ENCODE measurements around the gene FYN.

Gene FYN

DNA sequence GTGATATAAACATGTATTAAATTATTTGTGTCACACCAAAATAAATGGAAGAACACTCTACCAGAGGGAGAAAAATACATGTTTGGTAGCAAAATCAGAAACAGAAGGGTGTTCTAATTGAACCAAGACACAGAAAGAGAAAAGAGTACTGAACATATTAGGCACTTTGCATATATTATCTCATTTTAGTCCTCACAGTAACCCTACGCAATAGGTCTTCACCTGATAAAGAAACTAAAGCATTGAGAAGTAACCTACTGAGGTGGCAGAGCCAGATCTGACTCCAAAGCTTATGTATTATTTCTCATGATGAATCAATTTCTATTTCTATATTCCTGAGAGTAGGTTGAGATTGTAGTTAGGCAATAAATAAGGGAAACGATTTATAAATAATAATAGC, 77.7 kb downstream of the FYN start:
- TF ChIP-seq, protein P1, sequence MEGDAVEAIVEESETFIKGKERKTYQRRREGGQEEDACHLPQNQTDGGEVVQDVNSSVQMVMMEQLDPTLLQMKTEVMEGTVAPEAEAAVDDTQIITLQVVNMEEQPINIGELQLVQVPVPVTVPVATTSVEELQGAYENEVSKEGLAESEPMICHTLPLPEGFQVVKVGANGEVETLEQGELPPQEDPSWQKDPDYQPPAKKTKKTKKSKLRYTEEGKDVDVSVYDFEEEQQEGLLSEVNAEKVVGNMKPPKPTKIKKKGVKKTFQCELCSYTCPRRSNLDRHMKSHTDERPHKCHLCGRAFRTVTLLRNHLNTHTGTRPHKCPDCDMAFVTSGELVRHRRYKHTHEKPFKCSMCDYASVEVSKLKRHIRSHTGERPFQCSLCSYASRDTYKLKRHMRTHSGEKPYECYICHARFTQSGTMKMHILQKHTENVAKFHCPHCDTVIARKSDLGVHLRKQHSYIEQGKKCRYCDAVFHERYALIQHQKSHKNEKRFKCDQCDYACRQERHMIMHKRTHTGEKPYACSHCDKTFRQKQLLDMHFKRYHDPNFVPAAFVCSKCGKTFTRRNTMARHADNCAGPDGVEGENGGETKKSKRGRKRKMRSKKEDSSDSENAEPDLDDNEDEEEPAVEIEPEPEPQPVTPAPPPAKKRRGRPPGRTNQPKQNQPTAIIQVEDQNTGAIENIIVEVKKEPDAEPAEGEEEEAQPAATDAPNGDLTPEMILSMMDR (IDR thresholded peaks at IDR 0.05; ENCODE audit: low read depth, low read length): no peak
- no peak overlapping the region for H3K4me3 ChIP-seq (replicated peaks in 1 of 2; ENCODE audit: low read depth in 2 of 2, low read length in 2 of 2)
- no peak for DNase-seq (ENCODE audit: low read depth in 2 of 2)

DNA sequence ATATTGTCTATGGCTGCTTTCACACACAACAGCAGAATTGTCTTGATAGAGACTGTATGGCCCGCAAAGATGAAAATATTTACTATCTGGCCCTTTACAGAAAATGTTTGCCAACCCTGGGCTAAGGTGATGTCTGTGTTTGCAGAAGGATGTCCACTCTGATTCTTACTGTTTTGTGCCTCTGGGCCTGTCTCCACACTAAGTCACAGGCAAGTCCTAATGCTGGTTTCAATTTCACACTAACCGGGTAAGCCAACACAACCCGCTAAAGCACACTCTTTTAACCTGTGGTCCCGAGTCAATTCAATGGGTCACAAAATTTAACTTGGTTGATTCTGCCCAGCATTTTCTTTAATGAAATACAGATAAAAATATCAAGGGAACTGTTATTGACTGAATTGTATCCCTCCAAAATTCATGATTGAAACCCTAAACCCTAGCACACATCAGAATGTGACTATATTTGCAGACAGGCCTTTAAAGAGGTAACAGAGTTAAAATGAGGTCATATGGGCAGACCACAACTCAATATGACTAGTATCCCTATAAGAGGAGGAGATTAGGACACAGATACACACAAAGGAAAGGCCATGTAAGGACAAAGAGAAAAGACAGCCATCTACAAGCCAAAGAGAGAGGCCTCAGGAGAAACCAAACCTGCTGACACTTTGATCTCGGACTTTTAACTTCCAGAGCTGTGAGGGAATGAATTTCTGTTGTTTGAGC, 78.4 kb downstream of the FYN start:
- TF ChIP-seq, protein P1 (IDR thresholded peaks at IDR 0.05; ENCODE audit: low read depth, low read length): no peak
- H3K4me3 ChIP-seq (replicated peaks in 1 of 2; ENCODE audit: low read depth in 2 of 2, low read length in 2 of 2): no peak overlapping the region
- no peak for DNase-seq (ENCODE audit: low read depth in 2 of 2)

DNA sequence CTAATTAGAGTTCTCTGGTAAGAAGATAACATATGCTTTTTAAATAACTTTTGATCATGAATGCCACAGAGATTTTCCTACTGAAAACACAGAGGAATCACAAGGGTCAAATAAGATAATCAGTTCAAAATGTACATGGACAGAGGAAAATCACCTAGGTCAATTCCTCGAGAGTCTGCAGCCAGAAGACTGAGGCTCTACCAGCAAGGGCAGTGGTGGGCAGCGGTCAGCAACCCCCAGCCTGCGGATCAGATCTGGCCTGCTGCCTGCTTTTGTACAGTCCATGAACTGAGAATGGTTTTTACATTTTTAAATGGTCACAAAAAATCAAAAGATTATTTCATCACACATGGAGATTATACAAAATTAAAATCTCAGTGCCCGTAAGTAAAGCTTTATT, 79.0 kb downstream of the FYN start:
- TF ChIP-seq, protein P1 (IDR thresholded peaks at IDR 0.05; ENCODE audit: low read depth, low read length): no peak
- DNase-seq (ENCODE audit: low read depth in 2 of 2): no peak
- H3K4me3 ChIP-seq (replicated peaks in 1 of 2; ENCODE audit: low read depth in 2 of 2, low read length in 2 of 2): no peak overlapping the region

DNA sequence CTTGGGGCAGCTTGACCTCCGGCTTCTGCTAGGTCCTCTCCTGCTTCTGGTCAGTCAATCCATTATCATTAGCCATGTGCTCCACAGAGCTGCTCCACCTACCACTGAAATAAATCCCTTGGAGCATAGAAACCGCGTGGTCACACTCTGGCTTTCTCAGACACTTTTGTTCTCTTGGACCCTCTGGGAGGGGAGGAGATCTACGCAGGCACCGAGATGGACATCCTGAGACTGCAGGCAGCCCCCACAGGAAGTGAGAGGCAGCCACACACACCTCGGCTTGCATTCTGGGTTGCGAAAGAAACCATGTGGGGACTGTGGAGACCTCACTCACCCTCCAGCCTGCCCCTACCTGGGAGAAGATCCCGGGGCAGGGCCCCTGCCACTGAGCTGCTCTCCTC, 79.5 kb downstream of the FYN start:
- DNase-seq (ENCODE audit: low read depth in 2 of 2): no peak
- no peak overlapping the region for H3K4me3 ChIP-seq (replicated peaks in 1 of 2; ENCODE audit: low read depth in 2 of 2, low read length in 2 of 2)
- TF ChIP-seq, protein P1 (IDR thresholded peaks at IDR 0.05; ENCODE audit: low read depth, low read length): no peak

DNA sequence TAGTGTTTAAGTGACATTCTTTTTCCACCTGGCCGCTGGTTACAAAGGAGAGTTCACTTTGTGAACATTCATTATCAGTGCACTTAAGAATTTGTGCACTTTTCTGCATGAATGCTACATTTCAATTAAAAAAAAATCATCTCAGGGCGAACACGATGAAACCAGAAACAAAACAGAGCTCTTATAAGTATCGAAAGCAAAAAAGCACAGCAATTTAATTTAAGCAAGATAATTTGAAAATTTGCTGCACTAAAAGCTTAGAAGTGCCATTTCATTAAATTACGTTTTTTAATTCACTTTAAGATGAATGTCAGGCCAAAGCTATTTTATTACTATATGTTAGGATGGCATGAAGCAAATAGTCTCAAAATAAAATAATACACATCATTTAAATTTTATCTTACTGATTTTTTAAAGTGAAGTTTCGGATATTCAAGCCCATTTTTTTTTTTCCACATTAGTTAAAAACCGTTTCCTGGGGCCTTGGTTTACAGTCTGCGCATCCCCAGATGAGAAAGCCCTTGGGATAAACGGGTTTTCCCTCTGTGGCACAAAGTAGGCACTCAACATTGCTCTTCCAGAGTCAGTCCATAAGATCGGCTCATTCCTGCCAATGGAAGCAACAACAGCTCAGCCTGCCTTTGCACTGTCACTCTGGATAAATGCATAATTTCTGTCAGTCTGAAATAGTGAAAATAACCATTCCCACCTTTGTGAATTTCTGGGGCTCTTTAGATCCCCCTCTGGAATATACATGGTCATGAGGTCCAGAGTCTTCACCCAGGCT, 80.1 kb downstream of the FYN start:
- TF ChIP-seq, protein P1 (IDR thresholded peaks at IDR 0.05; ENCODE audit: low read depth, low read length): no peak
- no peak for DNase-seq (ENCODE audit: low read depth in 2 of 2)
- no peak overlapping the region for H3K4me3 ChIP-seq (replicated peaks in 1 of 2; ENCODE audit: low read depth in 2 of 2, low read length in 2 of 2)

DNA sequence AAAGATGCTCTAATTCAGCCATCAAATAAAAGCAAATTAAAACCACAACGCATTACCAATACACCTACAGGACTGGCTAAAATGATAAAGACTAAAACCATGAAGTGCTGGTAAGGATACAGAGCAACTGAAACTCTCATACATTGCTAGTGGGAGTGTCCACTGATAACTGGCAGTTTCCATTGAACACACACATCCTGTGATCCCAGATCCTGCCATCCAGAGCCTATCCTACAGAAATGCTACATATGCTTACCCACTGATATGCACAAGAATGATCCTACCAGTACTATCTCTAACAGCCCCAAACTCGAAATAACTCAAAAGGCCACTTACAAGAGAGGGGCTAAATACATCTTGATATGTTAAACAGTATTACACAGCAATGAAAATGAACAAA, 81.0 kb downstream of the FYN start:
- no peak overlapping the region for H3K4me3 ChIP-seq (replicated peaks in 1 of 2; ENCODE audit: low read depth in 2 of 2, low read length in 2 of 2)
- TF ChIP-seq, protein P1 (IDR thresholded peaks at IDR 0.05; ENCODE audit: low read depth, low read length): no peak
- no peak for DNase-seq (ENCODE audit: low read depth in 2 of 2)

All from cardiac fibroblast (primary cell).